Measurements from ENCODE around the gene NGEF.
"Not testable (repeated sequence)": the region's sequence is repeated elsewhere in the genome, so short reads cannot be mapped to it uniquely, and the experiment has no call there.

Gene NGEF

DNA sequence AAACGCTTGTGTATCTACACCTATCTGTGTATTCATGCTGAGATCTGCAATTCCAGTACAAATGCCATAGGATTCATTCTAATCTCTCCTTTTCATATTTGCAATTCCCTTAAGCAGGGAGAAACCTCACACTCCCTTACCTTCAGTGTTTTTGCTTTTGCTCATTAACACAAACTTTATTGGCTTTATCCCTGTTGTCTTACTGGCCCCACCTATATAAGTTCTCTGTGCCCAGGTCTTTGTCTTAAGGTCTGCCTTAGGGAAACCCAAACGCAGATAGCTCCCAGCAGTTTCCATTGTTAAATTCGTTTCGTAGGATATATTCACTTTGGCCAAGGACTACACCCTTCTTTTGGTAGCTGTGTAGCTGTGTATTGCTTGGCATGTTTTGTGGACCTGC is 147.0 kb downstream of the NGEF start:
- DNase-seq: no peak

DNA sequence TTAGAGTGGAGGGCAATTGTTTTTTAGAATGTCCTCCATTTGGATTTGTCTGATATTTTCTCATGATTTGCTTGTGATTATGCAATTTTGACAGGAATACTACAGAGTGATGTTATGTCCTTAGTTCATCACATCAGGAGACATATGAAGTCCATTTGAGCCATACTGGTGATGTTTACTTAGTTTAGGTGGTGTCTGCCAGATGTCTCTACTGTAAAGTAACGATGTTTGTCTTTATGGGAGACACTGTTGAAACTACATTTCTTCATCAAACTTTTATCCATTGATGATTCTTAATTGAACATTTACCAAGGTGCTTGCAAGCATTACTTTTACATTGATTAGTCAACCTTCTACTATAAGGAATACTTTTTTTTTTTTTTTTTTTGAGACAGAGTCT is 147.9 kb downstream of the NGEF start:
- DNase-seq: no peak

DNA sequence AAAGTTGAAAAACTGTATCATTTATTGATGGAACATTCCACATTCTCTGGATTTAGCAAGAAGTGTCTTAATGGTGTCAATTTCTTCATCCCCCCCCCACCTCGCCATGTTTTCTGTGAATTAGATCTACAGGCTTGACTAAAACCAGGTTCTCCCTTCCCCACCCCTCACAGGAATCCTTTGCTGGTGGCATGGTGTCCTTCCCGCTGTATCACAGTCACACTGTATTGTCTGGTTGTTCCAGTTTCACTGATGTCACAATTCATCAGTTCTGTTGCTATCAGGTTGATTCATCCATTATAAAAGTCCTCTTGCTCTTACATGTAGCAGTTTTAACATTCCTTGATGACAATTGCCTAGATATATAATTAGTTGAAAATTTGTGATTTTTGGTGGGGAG is 149.1 kb downstream of the NGEF start:
- DNase-seq: no peak

DNA sequence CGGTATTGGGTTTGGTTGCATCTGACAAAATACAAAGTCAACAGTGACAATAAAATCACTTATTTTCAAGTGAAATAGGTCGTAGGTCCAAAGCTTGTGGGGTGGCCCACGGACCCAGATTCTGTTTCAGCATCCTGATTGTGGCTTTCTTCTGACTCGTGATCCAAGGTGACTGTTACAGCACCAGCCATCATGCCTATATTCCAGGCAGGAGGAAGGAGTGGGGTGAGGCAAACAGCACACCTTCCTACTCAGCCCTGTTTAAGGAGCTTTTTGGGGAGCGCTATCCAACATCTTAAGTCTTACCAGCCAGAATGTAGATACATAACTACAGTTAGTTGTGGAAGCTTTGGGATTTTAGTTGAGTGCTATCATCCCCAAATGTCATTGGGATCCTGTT is 151.7 kb downstream of the NGEF start:
- no peak for DNase-seq

DNA sequence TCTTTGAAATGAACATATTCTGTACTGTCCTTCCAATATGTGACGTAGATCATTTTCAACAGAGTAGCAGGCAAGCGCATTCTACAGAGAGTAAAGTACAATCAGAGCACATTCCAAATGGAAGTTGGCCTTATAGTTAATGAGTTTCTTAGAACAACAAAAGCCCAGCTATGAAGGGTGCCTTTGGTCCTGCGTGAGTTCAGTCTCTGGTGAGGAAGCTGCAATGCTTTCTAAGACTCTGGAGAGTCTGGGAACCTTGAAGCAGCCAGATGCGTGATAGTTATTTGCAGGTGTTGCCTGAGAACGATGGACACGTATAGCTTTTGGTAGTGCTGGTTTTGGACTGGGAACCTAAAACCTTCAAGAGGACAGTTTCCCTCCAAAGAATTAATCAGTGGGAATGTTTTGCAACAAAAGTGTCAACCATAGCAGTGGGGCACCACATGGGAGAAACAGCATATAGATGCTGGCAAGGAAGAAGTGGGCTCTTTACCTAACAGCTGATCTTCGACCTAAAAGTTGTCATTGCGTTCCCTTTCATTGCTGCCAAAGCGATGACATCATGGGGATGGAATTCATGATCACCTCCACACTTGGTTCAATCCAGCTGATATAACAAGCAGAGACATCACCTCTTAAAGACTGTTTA is 152.3 kb downstream of the NGEF start:
- no peak for DNase-seq

DNA sequence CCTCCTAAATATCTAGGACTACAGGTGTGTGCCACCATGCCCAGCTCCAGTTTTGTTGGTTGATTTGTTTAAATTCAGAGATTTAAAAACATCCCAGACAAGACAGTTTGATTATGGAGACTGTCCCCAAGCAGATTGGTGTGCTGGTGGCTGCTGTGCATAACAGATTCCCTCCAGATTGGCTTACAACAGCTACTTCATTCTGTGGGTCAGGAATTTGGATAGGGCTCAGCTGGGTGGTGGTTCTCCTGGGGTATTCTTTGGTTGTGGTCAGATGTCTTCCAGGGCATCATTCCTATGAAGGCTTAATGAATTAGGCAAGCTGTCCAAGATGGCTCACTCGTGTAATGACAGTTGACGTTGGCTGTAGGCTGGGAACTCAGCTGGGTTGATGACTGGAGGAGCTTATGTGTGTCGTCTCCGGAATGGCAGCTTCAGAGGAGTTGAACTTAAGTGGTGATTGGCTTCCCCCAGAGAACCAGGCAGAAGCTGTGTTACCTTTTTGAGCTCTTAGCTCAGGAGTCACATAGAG is 153.6 kb downstream of the NGEF start:
- DNase-seq: no peak

DNA sequence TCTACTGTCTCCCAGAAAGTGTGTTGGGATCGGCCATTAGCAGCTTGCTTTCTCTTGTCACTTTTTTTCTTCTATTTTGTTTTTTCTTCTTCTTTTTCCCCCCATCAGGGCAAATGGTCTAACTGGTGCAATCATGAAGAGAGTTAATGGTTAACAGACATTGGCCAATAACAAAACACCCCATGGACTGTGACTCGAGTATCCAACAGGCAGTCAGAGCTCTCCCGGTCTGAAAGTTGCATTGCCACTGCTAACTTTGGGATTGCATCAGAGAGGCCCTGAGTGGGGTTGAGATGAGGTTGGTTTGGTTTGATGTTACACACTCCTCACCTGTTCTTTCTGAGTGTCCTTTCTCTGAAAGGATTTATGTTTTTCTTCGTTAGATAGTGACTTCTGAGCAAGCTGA is 155.9 kb downstream of the NGEF start:
- no peak for DNase-seq

DNA sequence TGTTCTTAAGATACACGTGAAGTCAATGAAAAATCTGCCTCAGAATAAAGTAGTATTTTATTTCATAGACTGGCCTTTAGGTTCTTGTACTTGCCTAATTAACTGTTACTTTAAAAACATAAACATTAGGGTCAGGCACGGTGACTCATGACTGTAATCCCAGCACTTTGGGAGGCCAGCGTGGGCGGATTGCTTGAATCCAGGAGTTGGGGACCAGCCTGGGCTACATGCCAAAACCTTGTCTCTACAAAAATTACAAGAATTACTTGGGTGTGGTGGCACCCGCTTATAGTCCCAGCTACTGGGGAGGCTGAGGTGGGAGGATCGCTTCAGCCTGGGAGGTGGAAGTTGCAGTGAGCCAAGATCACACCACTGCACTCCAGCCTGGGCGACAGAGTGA is 159.0 kb downstream of the NGEF start:
- DNase-seq: no peak

DNA sequence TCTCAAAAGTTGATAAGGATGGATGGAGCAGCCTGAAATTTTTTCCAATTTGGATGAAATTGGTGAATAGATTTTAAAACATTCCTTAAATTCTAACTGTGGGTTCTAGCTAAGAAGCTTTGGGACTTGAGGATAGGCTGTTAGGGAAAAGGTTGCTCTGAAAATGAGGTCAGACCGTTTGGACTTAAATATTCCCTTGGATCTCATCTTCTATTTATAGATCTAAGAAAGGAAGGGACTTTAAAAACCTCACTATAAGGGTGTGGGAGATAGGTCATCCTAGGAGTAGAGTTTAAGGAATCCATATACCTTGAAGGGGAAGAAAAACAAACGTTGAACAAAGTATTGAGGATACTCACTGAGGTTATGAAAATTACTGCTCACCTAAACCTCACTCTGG is 160.4 kb downstream of the NGEF start:
- DNase-seq: no peak

DNA sequence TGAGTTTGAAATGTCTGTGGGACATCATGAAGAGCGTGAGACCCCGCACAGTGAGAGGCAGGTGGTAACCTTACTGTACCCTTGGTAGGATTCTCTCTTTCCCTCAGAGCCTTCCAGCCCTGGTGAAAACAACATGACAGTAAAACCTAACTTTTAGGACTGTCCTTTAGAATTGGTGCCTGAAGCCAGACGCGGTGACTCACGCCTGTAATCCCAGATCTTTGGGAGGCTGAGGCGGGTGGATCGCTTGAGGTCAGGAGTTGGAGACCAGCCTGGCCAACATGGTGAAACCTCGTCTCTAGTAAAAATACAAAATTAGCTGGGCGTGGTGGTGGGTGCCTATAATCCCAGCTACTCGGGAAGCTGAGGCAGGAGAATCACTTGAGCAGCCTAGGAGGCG is 161.0 kb downstream of the NGEF start:
- DNase-seq: not testable (repeated sequence)

DNA sequence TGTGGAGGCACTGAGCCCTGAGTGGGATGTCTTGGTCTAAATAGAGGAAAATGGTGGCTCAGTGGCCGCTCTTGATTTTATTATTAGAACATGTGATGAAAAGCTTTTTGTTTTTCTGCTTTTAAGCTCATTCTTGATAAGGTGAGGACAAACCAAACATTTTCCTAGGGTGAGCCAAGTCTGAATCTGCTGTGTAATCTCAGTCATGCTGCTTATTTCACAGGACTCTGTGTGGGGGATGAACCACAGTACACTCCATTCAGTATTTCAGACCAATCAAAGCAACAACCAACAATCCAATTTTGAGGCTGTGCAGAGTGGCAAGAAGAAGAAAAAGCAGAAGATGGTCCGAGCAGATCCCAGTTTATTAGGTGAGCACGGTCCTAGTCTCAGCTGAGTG is 163.0 kb downstream of the NGEF start:
- DNase-seq: no peak

DNA sequence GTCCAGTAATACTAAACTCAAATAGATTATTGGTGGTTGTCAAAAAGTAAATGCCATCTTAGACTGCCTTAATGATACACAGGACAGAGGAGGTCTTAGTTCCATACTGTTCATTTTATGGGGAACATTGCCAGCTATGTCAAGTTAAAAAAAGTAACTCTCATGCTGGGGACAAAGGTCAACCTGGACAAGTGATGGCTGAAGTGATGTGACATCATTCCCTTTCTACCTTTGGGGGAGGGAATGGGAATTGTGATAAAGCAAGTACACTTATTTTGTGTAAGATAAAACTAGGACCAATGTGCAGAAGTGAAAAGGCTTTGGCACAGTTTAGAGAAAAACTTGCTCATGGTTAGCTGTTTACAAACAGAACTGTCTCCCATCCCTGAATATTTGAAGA is 167.0 kb downstream of the NGEF start:
- no peak for DNase-seq

DNA sequence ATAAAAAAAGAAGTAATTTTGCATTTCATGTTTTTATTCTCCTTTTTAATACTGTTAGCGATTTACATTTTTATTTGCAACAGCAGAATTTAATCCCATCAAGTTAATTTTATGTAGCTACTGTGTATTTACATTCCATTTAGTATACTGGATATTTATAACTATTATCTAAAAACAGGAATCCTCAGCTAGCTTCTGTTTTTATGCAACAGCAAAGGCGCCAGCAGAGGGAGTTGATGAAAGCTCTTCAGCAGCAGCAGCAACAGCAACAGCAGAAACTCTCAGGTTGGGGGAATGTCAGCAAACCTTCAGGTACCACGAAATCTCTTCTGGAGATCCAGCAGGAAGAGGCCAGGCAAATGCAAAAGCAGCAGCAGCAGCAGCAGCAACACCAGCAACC is 169.2 kb downstream of the NGEF start:
- DNase-seq: no peak

DNA sequence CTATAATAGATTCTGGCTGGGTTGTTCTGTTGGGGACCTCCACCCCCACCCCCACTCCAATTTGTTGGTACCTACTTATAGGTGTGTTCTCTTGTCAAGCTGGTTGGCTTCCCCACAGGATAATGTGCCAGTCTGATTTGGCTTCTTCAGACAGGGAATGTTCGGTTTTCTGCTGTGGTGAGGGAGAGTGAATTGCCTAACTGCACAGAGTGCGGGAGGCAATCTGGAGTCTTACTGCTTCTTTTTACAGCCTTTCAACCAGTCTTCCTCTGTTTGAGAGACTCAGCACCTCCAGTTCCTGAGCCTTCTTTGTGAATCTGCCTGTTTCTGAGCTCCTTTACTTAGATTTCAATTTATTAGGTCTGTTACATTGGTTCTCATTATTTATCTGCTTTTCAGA is 170.4 kb downstream of the NGEF start:
- no peak for DNase-seq

DNA sequence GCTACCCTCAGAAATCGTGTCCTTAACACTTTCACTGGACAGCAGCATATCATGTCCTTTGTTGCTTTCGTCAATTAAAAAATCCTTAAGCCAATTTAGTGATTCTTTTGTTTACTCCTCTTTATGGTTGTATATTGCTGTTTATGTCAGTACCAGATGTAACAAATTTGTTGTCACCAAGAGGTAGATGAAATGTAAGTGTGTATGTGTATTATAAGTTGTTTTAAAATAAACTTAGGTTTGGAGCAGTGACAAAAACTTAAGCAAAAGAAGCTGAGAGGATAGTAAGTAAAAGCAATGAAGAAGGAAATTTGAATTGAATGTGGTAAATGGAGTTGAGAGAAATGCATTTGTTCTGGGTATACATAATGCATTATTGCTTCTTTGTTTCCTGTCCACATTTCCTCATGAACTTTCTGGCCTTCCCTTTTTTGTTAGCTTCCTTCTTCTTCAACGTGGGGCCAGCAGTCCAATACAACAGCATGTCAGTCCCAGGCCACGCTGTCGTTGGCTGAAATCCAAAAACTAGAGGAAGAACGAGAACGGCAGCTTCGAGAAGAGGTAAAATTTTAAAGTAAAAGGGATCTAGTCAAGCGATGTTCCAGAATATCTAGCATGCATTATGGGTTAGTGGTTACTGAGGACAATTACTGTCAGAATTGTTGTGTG is 173.5 kb downstream of the NGEF start:
- DNase-seq: no peak

DNA sequence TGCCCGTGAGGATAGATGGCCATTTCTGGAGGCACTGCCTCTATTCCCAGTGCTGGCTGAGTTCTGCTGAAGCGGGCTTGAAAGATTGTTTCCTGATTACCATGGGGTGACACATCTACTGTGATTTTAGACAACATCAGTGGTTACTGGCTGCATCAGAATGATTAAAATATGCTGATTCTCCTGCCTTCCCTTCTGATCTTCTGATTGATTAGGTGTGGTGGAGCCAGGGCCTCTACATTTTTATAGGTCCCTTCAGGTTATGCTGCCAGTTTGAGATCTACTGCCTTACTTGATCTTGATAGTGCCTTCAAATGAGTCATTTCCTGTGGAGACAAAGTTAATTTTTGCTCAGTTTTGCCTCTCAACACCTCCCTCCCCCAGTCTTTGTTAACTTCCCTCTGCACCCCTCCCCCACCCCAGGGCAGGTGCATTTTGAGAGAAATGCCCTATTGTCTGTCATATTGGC is 174.6 kb downstream of the NGEF start:
- DNase-seq: no peak

DNA sequence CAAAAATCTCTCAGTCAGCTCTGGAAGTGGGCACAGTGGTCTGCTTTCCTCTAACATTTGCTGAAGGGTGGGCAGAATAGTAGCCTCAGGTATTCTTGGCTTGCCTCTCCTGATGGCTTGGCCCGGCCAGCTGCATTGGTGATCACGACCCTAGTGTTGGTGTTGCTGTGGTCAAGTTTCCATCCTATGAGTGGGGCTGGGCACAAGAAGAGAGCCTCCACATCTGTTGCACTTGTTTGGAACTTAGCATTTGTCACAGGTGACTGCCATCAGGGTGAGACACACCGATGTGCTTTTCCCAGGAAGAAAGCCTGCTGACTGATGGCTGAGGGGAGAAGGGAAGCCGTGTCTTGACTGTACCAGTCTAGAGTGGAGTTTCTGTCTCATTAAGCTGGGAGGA is 176.1 kb downstream of the NGEF start:
- no peak for DNase-seq

DNA sequence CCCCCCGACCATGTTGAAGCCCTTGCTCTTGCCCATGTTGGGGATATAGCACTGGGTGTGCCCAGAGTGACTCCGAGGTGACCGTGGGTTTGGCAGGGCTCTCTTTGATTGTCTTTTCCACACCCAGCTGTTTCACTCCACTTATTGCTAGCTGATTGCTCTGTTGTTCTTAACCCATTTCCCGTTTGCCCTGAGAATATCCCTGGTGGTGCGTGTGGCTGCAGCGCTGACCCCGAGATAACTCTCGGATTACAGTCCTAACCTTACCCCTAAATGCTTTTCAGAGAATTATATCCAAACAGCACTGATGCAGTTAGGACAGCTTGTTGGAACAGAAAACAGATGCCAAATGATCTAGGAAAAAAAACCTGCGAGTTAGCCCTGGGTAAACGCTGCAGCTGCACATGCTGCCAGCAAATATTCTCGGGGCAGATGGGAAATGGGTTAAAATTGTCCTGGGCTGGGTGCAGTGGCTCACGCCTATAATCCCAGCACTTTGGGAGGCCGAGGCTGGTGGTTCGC is 177.3 kb downstream of the NGEF start:
- DNase-seq: no peak

DNA sequence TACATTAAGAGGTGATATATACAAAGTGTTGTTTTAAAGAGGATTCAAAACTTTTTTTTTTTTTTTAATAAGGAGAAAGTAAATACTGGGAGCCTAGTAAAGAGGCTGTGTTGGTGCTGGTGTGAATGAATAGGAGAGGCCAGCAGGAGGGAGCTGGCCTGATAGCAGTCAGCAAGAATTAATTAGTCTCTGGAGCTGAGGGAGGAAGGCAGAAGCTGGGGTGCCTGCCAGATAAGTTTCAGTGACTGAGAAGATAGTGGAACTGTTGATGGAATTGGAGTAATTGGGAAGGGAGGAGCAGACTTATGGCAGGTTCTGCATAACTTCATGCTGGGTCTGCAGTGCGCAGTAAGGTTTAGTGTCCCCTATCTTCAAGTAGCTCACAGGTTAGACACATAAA is 179.2 kb downstream of the NGEF start:
- DNase-seq: no peak

DNA sequence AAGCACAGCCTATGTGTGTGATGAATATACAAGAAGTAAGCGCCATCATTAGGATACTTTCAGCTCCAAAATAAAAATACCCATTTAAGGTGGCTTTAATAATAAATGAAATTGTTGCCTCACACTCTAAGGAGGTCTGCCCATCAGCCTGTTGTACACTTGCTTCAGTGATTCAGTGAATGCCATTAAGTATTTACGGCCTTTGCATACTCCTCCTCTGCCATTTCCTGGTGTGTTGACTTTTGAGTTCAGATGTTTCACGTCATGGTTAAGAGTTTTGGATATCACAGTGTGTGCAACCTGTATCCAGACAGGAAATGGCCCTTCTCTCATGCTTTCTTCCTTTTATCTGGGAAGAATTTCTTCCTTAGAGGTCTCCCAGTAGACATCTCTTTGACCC is 181.6 kb downstream of the NGEF start:
- DNase-seq: no peak

DNA sequence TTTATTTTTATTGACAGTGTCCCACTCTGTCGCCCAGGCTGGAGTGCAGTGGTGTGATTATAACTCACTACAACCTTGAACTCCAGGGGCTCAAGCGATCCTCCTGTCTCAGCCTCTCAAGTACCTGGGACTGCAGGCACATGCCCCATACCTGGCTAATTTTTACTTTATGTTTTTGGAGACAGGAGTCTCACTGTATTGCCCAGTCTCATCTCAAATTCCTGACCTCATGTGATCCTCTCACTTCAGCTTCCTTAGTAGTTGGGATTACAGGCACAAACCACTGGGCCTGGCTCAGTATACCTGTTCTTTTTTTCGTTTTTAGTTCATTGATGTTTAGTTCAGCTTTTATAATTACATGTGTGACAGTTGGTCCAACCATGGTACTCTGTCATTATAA is 183.1 kb downstream of the NGEF start:
- DNase-seq: no peak

Data from DMS79 treated with DMSO at 0.1 percent for 48 hours (cell line).